RWPE2 (cell line): ENCODE measurements around the gene SLC5A12.

Source experiments
- ATAC-seq: fragments of 200-7000 bp; cut with Tn5 transposase; 3 replicates; pipeline ENCODE4 v1.9.1; 2021; ENCODE audit warnings: low read depth
- DNase-seq: peaks from one replicate; pipeline ENCODE4 v3.0.0-alpha.2; 2020; ENCODE audit warnings: low spot score
- H3K27ac ChIP-seq: fragments of 450-650 bp; 2 replicates; pipeline ENCODE4 v1.5.1; 2017; ENCODE audit warnings: mild to moderate bottlenecking; ENCODE audit not compliant: poor library complexity, severe bottlenecking
- H3K27me3 ChIP-seq: fragments of 250-450 bp; sonication (Bioruptor Pico); 2 replicates; pipeline ENCODE4 v1.5.1; 2021; ENCODE audit warnings: mild to moderate bottlenecking, moderate library complexity; ENCODE audit not compliant: insufficient read depth, poor library complexity, severe bottlenecking
- H3K36me3 ChIP-seq: fragments of 250-450 bp; sonication (Bioruptor Pico); 2 replicates; pipeline ENCODE4 v1.5.1; 2020; ENCODE audit warnings: low read depth, mild to moderate bottlenecking, moderate library complexity
- H3K4me1 ChIP-seq: fragments of 250-450 bp; sonication (Bioruptor Pico); 2 replicates; pipeline ENCODE4 v1.5.1; 2021; ENCODE audit warnings: mild to moderate bottlenecking, moderate library complexity; ENCODE audit not compliant: insufficient read depth, poor library complexity, severe bottlenecking
- H3K4me3 ChIP-seq: fragments of 250-450 bp; sonication (Bioruptor Pico); 2 replicates; pipeline ENCODE4 v1.5.1; 2021; ENCODE audit warnings: mild to moderate bottlenecking, moderate library complexity; ENCODE audit not compliant: severe bottlenecking
- H3K9me3 ChIP-seq: fragments of 250-450 bp; sonication (Bioruptor Pico); 2 replicates; pipeline ENCODE4 v1.5.1; 2021; ENCODE audit warnings: mild to moderate bottlenecking, moderate library complexity; ENCODE audit not compliant: severe bottlenecking
- CTCF ChIP-seq: fragments of 450-650 bp; IDR thresholded peaks from one replicate; pipeline ENCODE4 v1.5.1; 2017; ENCODE audit warnings: mild to moderate bottlenecking, moderate library complexity; ENCODE audit not compliant: poor library complexity, severe bottlenecking

The SLC5A12 gene

GRCh38 chr11:26721948-26722475 is at the start of gene SLC5A12:
Gene SLC5A12 (minus strand): TSS chr11:26722060. CDS start chr11:26721714, 346 bp downstream.
- H3K36me3 ChIP-seq = no peaks in the 10 kb centered on the region
- no peak within 1 kb of the TSS for H3K27ac ChIP-seq
- TF ChIP-seq CTCF = no peak
- no peaks in the 10 kb centered on the region for H3K4me1 ChIP-seq
- H3K27me3 ChIP-seq = no peaks in the 10 kb centered on the region
- ATAC-seq (no peak), DNase-seq (no peak)
- no peaks in the 10 kb centered on the region for H3K9me3 ChIP-seq
- H3K4me3 ChIP-seq = no peak within 1 kb of the TSS

- DNase-seq (no peak), ATAC-seq (no peak)
- Histone ChIP-seq H3K27me3 (no peaks in the 10 kb centered on the region), H3K36me3 (no peaks in the 10 kb centered on the region), H3K4me3 (no peak overlapping the region), H3K9me3 (no peaks in the 10 kb centered on the region), H3K4me1 (no peaks in the 10 kb centered on the region), H3K27ac (no peak overlapping the region)
- TF ChIP-seq CTCF = no peak
Measured at GRCh38 chr11:26769027-26769426, 47.2 kb upstream of the SLC5A12 start.

GRCh38 chr11:26767060-26767459 is 45.2 kb upstream of the SLC5A12 start:
- Histone ChIP-seq H3K9me3 (no peaks in the 10 kb centered on the region), H3K36me3 (no peaks in the 10 kb centered on the region), H3K27ac (no peak overlapping the region), H3K27me3 (no peaks in the 10 kb centered on the region), H3K4me1 (no peaks in the 10 kb centered on the region), H3K4me3 (no peak overlapping the region)
- DNase-seq = no peak
- no peak for ATAC-seq
- no peak for TF ChIP-seq CTCF

- H3K4me1 ChIP-seq = no peaks in the 10 kb centered on the region
- H3K27me3 ChIP-seq = no peaks in the 10 kb centered on the region
- no peaks in the 10 kb centered on the region for H3K36me3 ChIP-seq
- H3K27ac ChIP-seq = no peak overlapping the region
- H3K9me3 ChIP-seq = no peaks in the 10 kb centered on the region
- no peak for DNase-seq
- no peak for TF ChIP-seq CTCF
- H3K4me3 ChIP-seq = no peak overlapping the region
- no peak for ATAC-seq
Measured at GRCh38 chr11:26765323-26765722, 43.5 kb upstream of the SLC5A12 start.

GRCh38 chr11:26764825-26765224 is 43.0 kb upstream of the SLC5A12 start:
- H3K9me3 ChIP-seq = no peaks in the 10 kb centered on the region
- H3K27me3 ChIP-seq = no peaks in the 10 kb centered on the region
- ATAC-seq = no peak
- no peaks in the 10 kb centered on the region for H3K4me1 ChIP-seq
- H3K36me3 ChIP-seq = no peaks in the 10 kb centered on the region
- no peak for DNase-seq
- H3K27ac ChIP-seq = no peak overlapping the region
- no peak for TF ChIP-seq CTCF
- H3K4me3 ChIP-seq = no peak overlapping the region
